Activated T-cell treated with anti-CD3 and anti-CD28 coated beads, Interleukin-2, amount 50 U/mL, for 72 hours (primary cell): ENCODE measurements around the gene COLGALT1. TPM values are rescaled to one million over a fixed set of nuclear protein-coding genes. Genes with fewer than 3 reads are reported as not detected.

Experiments used
- ATAC-seq, 2 donors: fragments of 150-1000 bp; cut with Tn5 transposase; replicated peaks in 1 of 2; 2 replicates each; pipeline ENCODE4 v1.10.0; 2021; ENCODE audit warnings: moderate library complexity in 2 of 2, mild to moderate bottlenecking in 1 of 2
- DNase-seq, 2 donors: peaks; one replicate each; pipeline ENCODE4 v3.0.0; 2021 to 2022; ENCODE audit warnings: mixed read lengths in 1 of 2
- H3K27ac Mint-ChIP-seq: one replicate; pipeline ENCODE4 v1.8.0; 2022; ENCODE audit warnings: mild to moderate bottlenecking, moderate library complexity, mixed read lengths
- H3K27me3 Mint-ChIP-seq: one replicate; pipeline ENCODE4 v1.8.0; 2022; ENCODE audit warnings: low read depth, mixed read lengths
- H3K36me3 Mint-ChIP-seq, 2 donors: one replicate each; pipeline ENCODE4 v1.8.0; 2022; ENCODE audit warnings: mixed read lengths in 2 of 2, mild to moderate bottlenecking in 1 of 2; ENCODE audit not compliant: insufficient read depth in 2 of 2
- H3K4me1 Mint-ChIP-seq: one replicate; pipeline ENCODE4 v1.8.0; 2022; ENCODE audit warnings: low read depth, mixed read lengths
- H3K4me3 Mint-ChIP-seq, 2 donors: one replicate each; pipeline ENCODE4 v1.8.0; 2022; ENCODE audit warnings: mild to moderate bottlenecking in 2 of 2, mixed read lengths in 2 of 2, moderate library complexity in 2 of 2
- H3K9me3 Mint-ChIP-seq, 2 donors: one replicate each; pipeline ENCODE4 v1.8.0; 2022; ENCODE audit warnings: mixed read lengths in 2 of 2
- total RNA-seq, 2 donors: library from RNA; stranded (reverse); gene quantifications; one replicate each; pipeline ENCODE4 v1.2.3, GENCODE V29; 2022

COLGALT1 gene
- total RNA-seq, 2 donors from 2014 or later, result 38.3 to 46.3 TPM

DNA sequence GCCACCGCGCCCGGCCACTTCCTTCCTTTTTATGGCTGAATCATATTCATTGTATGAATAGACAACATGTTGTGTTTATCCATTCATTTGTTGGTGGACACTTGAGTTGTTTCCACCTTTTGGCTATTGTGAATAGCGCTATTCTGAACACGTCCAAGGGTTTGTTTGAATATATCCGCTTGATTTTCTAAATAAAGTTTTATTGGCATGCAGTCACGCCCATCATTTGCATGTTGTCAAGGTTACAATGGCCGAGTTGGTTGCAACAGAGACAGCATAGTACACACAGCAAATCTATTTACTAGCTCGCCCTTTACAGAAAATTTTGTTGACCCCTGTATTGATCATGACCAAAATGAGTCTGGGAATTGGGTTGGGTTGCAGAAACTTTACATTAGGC lies 43.5 kb downstream of the COLGALT1 start:
- H3K27ac Mint-ChIP-seq, result no peak overlapping the region
- DNase-seq (no peak), ATAC-seq (no peak)
- no peaks in the 10 kb centered on the region for H3K36me3 Mint-ChIP-seq
- no peak overlapping the region for H3K4me3 Mint-ChIP-seq
- peaks cover 32% of the 10 kb centered on the region for H3K27me3 Mint-ChIP-seq
- H3K9me3 Mint-ChIP-seq, result no peaks in the 10 kb centered on the region
- H3K4me1 Mint-ChIP-seq, result peaks cover 4% of the 10 kb centered on the region

DNA sequence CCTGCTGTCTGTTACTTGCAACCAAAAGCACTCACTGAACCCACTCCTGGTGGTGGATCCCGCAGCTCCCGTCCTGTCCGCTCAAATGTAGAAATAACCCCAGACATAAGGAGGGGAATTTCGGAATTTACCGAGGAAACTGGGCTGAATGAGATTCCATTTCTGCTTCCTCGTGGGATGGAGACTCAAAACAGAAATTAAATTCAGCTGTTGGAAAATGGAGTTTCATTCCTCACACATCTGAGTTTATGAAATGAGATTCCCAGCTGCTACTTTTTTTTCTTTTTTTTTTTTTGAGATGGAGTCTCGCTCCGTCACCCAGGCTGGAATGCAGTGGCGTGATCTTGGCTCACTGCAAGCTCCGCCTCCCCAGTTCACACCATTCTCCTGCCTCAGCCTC lies 44.3 kb downstream of the COLGALT1 start:
- no peak for ATAC-seq

DNA sequence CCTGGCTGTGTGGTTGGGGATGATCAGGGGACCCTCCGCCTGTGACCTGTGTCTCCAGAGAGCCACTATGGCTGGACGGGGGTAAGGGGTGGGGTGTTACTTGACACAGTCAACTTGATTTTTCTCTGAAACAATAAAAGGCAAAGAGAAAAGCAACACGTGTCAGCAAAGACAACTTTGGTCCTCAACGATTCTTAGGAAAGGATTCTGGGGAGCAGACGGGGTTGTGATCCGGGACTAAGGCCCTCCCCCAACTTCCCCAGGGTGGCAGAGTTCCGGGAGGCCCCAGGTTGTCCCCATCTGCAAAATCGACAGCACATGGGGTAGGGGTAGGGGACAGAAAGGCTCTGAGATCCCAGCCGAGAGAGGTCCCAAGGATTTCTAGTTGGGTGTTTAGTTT lies 46.2 kb downstream of the COLGALT1 start:
- Mint-ChIP-seq H3K4me1 (peaks cover 9% of the 10 kb centered on the region), H3K27me3 (peaks cover 42% of the 10 kb centered on the region), H3K27ac (no peak overlapping the region), H3K4me3 (no peak overlapping the region), H3K9me3 (no peaks in the 10 kb centered on the region), H3K36me3 (no peaks in the 10 kb centered on the region)
- ATAC-seq, result no peak
- DNase-seq, result no peak

More for the DNA sequence above, 44.3 kb downstream of the COLGALT1 start:
- Mint-ChIP-seq H3K27me3 (peaks cover 41% of the 10 kb centered on the region), H3K4me3 (no peak overlapping the region), H3K27ac (no peak overlapping the region), H3K9me3 (no peaks in the 10 kb centered on the region), H3K36me3 (no peaks in the 10 kb centered on the region), H3K4me1 (peaks cover 4% of the 10 kb centered on the region)
- no peak for DNase-seq

DNA sequence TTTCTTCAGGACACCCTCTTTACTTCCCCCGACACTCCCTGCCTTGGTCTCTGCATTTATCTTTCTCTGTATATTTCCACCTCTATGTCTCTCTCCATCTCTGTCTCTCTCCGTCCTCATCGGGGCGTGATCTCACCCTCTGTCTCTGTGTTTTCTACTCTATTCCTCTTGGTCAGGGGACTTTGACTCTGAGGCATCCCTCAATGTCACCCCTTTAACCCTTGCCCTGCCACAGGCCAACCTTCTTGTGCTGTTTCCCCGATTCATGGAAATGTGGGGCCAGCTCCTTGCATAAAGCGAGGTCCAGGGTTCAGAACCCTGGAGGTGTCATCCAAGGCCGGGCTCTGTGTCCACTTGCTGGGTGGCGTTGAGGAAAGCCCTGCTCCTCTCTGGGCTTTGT lies 46.8 kb downstream of the COLGALT1 start:
- H3K27me3 Mint-ChIP-seq, result peaks cover 42% of the 10 kb centered on the region
- no peaks in the 10 kb centered on the region for H3K36me3 Mint-ChIP-seq
- no peak overlapping the region for H3K27ac Mint-ChIP-seq
- H3K4me1 Mint-ChIP-seq, result peaks cover 13% of the 10 kb centered on the region
- DNase-seq (no peak), ATAC-seq (no peak)
- no peaks in the 10 kb centered on the region for H3K9me3 Mint-ChIP-seq
- H3K4me3 Mint-ChIP-seq, result no peak overlapping the region

DNA sequence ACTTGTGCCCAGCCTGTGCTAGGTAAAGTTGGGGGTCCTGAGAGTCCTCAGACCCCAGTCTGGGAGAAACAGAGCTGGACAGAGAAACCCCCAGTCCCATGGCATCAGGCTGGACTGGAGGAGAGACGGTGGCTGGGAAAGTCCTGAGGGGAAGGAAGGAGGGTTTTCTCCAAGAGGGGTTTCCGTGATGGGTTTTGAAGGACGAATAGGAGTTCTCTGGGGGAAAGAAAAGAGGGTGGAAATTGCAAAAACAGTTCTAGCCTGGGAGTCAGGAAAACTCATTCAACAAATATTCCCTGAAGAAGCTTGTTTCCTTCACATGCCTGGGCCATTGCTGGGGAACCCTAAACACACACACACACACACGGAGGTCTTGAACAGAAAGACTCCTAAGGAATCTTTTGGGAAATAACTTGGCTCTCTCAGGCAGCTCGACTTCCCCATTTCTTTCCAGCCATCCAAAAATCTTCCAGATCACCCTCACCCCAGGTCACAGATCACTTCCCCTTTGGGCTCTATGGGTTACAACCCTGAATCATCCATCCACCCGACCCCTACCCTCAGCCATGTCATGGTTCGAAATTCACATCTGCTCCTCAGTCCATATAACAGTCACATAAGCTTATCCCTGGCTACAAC lies 47.5 kb downstream of the COLGALT1 start:
- ATAC-seq (no peak), DNase-seq (no peak)
- Mint-ChIP-seq H3K9me3 (no peaks in the 10 kb centered on the region), H3K4me1 (peaks cover 13% of the 10 kb centered on the region), H3K36me3 (no peaks in the 10 kb centered on the region), H3K4me3 (no peak overlapping the region), H3K27ac (no peak overlapping the region), H3K27me3 (peaks cover 42% of the 10 kb centered on the region)

DNA sequence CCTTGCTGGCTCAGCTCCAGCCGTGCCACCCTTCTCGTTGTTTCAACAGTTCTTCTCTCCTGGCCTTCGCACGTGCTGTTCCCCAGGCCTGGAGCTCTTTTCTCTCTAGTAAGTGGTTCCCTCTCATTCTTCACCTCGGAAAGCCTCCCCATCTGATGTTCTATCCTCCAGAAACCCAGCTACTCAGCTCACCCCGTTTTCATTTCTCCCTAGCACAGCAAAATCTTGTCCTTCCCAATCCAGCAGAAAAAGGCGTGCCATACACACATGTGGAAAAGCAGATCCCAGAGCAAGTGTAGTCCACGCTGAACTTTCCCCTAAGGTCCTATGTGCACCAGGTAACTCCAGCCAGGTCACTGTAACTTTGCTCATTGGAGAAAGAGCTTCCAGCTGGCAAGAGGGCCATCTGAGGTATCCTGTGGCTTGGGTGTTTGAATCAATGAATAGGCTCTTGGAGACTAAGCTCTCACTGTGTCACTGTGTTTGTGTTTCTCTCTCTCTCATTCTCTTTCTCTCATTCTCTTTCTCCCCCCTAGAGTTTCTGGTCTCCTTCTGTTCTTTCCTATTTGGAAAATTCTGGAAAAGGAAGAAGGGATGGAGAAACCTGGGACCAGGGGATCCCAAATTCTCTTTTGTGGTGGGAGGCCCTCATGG lies 49.0 kb downstream of the COLGALT1 start:
- H3K9me3 Mint-ChIP-seq, result peaks cover 0 to 1% of the 10 kb centered on the region in 2 donors
- H3K27ac Mint-ChIP-seq, result no peak overlapping the region
- H3K27me3 Mint-ChIP-seq, result peaks cover 42% of the 10 kb centered on the region
- H3K4me1 Mint-ChIP-seq, result peaks cover 13% of the 10 kb centered on the region
- H3K4me3 Mint-ChIP-seq, result no peak overlapping the region
- ATAC-seq (no peak), DNase-seq (no peak)
- no peaks in the 10 kb centered on the region for H3K36me3 Mint-ChIP-seq

DNA sequence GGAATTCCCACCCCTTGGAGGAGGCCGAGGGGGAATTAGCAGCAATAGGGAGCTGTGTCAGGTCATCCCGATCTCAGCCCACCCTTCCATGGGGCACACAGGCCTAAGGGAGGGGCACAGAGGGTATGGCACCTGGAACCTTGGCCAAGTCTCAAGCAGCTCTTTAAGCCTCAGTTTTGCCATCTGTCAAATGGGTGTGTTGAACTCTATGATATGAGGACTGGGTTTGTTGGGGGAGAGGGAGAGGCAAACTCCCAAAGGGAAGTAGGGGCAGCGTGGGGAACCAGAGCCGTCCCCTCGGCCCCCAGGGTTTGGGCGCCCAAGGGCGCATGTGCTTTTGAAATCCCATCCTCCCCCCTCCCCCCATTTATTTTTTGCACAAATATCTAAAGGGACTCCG lies 49.7 kb downstream of the COLGALT1 start:
- Mint-ChIP-seq H3K27me3 (peaks cover 42% of the 10 kb centered on the region), H3K4me3 (no peak overlapping the region)

DNA sequence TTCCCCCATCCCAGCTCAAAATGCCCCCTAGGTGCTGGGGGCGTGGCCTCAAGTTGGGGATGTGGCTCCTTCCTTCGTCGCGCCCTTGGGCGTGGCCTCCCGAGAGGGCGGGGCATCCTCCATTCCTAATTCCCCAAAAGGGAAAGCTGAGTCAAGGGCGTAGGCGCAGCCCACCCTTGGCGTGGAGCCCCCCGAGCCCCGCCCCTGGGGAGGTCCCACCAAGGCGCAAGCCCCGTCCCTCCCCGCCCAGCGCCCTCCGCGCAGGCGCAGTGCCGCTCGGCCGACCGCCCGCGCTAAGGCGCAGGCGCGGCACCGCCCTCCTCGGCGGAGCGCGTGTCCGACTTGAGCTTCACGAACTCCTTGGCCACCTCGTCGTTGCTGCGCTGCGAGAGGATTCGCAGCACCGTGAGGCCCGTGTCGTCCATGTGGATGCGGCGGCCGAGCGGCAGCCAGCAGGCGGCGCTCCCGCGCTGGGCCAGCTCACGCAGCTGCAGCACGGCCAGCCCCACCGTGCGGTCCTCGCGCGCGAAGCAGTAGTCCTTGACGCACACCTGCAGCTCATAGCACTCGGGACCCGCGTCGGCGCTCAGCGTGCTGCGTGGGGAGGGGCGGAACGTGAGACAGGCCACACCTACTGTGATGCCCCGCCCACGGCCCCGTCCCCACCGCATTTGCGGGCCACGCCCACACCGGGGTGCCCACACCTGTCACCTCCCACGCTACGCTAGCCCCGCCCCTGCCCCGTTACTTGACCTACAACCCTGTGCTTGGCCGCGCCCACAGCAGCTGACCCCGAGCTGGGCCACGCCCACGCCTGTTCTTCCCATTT lies 50.5 kb downstream of the COLGALT1 start:
- Mint-ChIP-seq H3K27ac (no peak overlapping the region), H3K27me3 (peaks cover 40% of the 10 kb centered on the region), H3K4me1 (peaks cover 12% of the 10 kb centered on the region), H3K9me3 (peaks cover 0 to 1% of the 10 kb centered on the region in 2 donors), H3K4me3 (peak overlapping the region; percentile 90 to 91), H3K36me3 (no peaks in the 10 kb centered on the region)
- ATAC-seq, result peak; percentile 93 to 94
- DNase-seq, result peak; percentile 89

More for the DNA sequence above, 49.7 kb downstream of the COLGALT1 start:
- H3K4me1 Mint-ChIP-seq, result peaks cover 13% of the 10 kb centered on the region
- H3K27ac Mint-ChIP-seq, result no peak overlapping the region
- DNase-seq (no peak), ATAC-seq (no peak)
- peaks cover 0 to 1% of the 10 kb centered on the region in 2 donors for H3K9me3 Mint-ChIP-seq
- H3K36me3 Mint-ChIP-seq, result no peaks in the 10 kb centered on the region

DNA sequence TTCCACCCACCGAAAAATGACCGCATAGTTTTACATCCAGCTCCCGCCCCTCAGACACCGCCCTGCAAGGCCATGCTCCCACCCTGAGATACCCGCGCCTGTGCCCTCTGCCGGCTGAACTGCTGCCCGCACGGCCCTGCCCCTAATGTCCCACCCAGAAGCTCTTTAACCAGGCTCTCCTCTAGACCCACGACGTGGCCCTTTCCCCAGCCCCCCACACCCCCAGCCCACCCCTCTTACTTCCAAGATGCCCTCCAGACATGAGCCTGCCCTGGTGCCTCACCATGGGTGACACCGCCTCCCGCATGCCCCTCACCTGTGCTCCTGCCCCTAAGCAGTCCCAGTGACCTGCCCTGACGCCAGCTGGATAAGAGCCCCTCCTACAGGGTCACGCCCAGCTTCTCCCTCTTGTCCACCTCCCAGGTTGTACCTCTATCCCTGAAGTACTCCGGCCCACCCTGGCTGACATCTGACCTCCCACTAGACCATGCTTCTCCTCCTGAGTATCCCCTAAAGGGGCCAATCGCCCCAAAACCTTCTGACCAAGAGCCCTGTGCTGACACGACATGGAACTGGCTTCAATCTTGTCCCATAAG lies 51.2 kb downstream of the COLGALT1 start:
- peak in 1 of 2 donors; percentile 5 for DNase-seq
- Mint-ChIP-seq H3K27ac (peak overlapping the region; percentile 41), H3K4me3 (peak overlapping the region; percentile 90 to 91), H3K36me3 (no peaks in the 10 kb centered on the region), H3K9me3 (peaks cover 0 to 1% of the 10 kb centered on the region in 2 donors), H3K4me1 (peaks cover 9% of the 10 kb centered on the region), H3K27me3 (peaks cover 33% of the 10 kb centered on the region)
- peak; percentile 50 to 53 for ATAC-seq

DNA sequence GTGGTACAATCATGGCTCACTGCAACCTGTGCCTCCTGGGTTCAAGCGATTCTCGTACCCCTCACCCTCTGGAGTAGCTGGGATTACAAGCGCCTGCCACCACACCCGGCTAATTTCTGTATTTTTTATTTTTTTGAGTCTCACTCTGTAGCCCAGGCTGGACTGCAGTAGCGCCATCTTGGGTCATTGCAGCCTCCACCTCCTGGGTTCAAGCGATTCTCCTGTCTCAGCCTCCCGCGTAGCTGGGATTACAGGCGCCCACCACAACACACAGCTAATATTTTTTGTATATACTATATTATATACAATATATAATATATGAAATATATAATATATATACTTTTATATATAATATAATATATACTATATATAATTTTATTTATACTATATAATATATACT lies 52.5 kb downstream of the COLGALT1 start:
- DNase-seq (no peak), ATAC-seq (no peak)
- Mint-ChIP-seq H3K27me3 (peaks cover 20% of the 10 kb centered on the region), H3K4me1 (peaks cover 9% of the 10 kb centered on the region), H3K9me3 (peaks cover 0 to 1% of the 10 kb centered on the region in 2 donors), H3K36me3 (no peaks in the 10 kb centered on the region), H3K27ac (no peak overlapping the region), H3K4me3 (peak overlapping the region in 1 of 2 donors; percentile 4)

DNA sequence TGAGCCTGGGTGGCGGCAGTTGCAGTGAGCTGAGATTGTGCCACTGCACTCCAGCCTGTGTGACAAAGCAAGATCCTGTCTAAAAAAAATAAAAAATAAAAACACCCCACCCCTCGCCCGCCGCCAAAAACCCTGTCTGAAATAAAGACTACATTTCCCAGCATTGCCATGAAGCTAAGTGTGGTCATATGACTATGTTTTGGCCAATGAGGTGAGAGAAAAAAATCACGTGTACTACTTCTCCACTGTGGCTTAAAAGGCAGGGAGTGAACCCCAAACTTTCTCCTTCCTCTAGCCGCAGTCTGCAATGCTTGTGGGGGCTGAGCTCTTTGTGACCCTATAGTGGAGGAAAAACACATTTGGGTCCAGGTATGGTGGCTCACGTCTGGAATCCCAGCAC lies 54.9 kb downstream of the COLGALT1 start:
- DNase-seq, result no peak

DNA sequence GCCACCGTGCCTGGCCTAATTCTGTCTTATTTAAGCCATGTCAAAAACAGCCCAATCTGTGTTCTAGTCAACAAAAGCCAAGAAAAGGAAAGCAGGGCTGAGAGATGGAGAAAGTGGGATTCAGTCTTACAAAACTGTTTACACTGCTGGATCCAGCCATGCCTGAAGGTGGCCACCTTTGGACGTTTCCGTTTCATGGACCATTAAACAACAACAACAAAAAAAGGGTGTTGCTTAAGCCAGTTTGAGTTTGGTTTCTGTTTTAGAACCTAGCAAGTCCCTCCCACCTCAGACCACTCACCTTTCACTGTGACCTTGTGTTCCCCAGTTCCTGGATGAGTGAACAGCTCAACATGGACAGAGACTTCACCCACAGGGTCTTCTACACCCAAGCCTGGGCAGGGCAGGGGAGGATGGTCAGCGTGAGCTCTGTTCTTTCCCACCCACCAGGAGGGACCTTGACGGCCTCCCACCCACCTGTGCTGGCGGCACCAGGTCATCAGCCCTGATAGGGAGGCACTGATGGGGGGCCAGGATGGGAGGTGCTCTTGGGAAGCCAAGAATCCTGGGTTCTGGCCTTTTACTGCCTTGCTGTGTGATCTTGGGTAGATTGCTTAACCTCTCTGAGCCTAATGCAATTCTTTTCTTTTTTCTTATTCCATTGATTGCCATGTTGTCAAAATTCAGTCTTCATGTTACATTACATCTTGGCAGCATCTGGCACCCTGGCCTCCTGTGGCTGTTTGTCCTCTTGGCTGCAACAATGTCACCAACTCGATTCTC lies 56.2 kb downstream of the COLGALT1 start:
- Mint-ChIP-seq H3K4me1 (peaks cover 8% of the 10 kb centered on the region), H3K27me3 (peaks cover 5% of the 10 kb centered on the region), H3K36me3 (no peaks in the 10 kb centered on the region), H3K27ac (no peak overlapping the region), H3K4me3 (no peak overlapping the region), H3K9me3 (peaks cover 0 to 1% of the 10 kb centered on the region in 2 donors)
- no peak for DNase-seq
- ATAC-seq, result no peak

More for the DNA sequence above, 54.9 kb downstream of the COLGALT1 start:
- no peaks in the 10 kb centered on the region for H3K36me3 Mint-ChIP-seq
- no peak overlapping the region for H3K27ac Mint-ChIP-seq
- no peaks in the 10 kb centered on the region for H3K27me3 Mint-ChIP-seq
- peaks cover 9% of the 10 kb centered on the region for H3K4me1 Mint-ChIP-seq
- H3K4me3 Mint-ChIP-seq, result no peak overlapping the region
- ATAC-seq, result no peak
- H3K9me3 Mint-ChIP-seq, result peaks cover 0 to 1% of the 10 kb centered on the region in 2 donors
